Measurements from ENCODE around the gene SPRYD7. TPM values are rescaled to one million over a fixed set of nuclear protein-coding genes. Genes with fewer than 3 reads are reported as not detected.
A peak's percentile ranks its signal among the peaks of the same experiment; 100 is the strongest.

The SPRYD7 gene
- total RNA-seq, 4 donors from 2014 or later, result 9.8 to 24.7 (median 17.9) TPM

DNA sequence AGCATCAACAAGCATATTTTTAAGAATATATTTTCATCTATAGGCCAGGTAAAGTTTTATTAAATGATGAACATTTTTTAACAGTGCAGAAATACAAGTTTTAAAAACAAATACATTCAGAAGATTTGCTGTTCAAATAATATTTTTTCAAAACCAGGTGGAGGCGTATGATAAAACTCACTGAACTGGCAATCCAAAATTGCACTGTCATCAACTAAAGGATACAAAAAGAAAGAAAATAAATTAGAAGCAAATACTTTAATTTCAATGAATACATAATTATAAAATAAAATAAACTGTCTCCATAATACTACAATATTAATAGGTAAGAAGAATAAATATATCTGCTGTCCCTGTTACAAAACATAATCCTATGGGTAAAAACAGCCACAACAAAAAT, 21.2 kb downstream of the SPRYD7 start:
- DNase-seq (no peak), ATAC-seq (no peak)
- Histone ChIP-seq H3K27ac (no peak overlapping the region), H3K4me1 (no peaks in the 10 kb centered on the region), H3K4me3 (no peak overlapping the region), H3K36me3 (peaks cover 0 to 81% of the 10 kb centered on the region in 2 donors), H3K9me3 (no peaks in the 10 kb centered on the region), H3K27me3 (no peaks in the 10 kb centered on the region)
- TF ChIP-seq CTCF (IDR thresholded peaks at IDR 0.05 in 4 of 5, conservative IDR thresholded peaks at IDR 0.05 in 1 of 5), result no peak
- TF ChIP-seq POLR2A (IDR thresholded peaks at IDR 0.05), result no peak
- intact Hi-C loops (cut with DNase I; ENCODE audit: low total_unique reads) (no loop called here), in situ Hi-C loops (cut with MboI; ENCODE audit: low sequenced_read_pairs in 4 of 4) (no loop called here)

DNA sequence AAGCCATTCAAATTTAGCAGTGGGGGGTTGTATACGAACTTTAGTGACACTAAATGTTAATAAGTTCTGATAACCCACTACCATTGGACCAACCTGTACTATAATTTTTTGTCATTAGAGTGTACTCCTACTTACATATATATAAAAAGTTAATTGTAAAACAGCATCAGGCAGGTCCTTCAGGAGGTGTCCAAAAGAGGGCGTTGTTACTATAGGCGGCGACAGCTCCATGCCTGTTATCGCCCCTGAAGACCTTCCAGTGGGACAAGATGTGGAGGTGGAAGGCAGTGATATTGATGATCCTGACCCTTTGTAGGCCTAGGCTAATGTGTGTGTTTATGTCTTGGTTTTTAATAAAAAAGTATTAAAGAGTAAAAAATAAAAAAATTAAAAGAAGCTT, 27.5 kb downstream of the SPRYD7 start:
- in situ Hi-C loops (cut with MboI; ENCODE audit: low sequenced_read_pairs in 4 of 4) (loop anchor here in 1 of 4 donors (5.0 kb wide), 1 partner anchor 49 kb away; no protein-coding TSS in a partner anchor), intact Hi-C loops (cut with DNase I; ENCODE audit: low total_unique reads) (no loop called here)
- Histone ChIP-seq H3K36me3 (peaks cover 0 to 26% of the 10 kb centered on the region in 2 donors), H3K27me3 (no peaks in the 10 kb centered on the region), H3K9me3 (no peaks in the 10 kb centered on the region), H3K4me3 (no peak overlapping the region), H3K4me1 (no peaks in the 10 kb centered on the region), H3K27ac (no peak overlapping the region)
- no peak for ATAC-seq
- DNase-seq, result no peak
- no peak for TF ChIP-seq CTCF (IDR thresholded peaks at IDR 0.05 in 4 of 5, conservative IDR thresholded peaks at IDR 0.05 in 1 of 5)
- TF ChIP-seq POLR2A (IDR thresholded peaks at IDR 0.05), result no peak

GRCh38 chr13:49904729-49905456, 31.2 kb downstream of the SPRYD7 start:
- no peaks in the 10 kb centered on the region for H3K4me1 ChIP-seq
- peaks cover 0 to 4% of the 10 kb centered on the region in 2 donors for H3K36me3 ChIP-seq
- H3K27me3 ChIP-seq, result no peaks in the 10 kb centered on the region
- DNase-seq (no peak), ATAC-seq (peak in 1 of 2 donors; percentile 29)
- intact Hi-C loops (cut with DNase I; ENCODE audit: low total_unique reads), result no loop called here
- in situ Hi-C loops (cut with MboI; ENCODE audit: low sequenced_read_pairs in 4 of 4), result loop anchor here in 1 of 4 donors (5.0 kb wide), 1 partner anchor 52 kb away; no protein-coding TSS in a partner anchor
- no peaks in the 10 kb centered on the region for H3K9me3 ChIP-seq
- no peak overlapping the region for H3K27ac ChIP-seq
- no peak overlapping the region for H3K4me3 ChIP-seq
- no peak for TF ChIP-seq POLR2A (IDR thresholded peaks at IDR 0.05)
- TF ChIP-seq CTCF (IDR thresholded peaks at IDR 0.05 in 4 of 5, conservative IDR thresholded peaks at IDR 0.05 in 1 of 5), result no peak

GRCh38 chr13:49898792-49899191, 37.3 kb downstream of the SPRYD7 start:
- DNase-seq (no peak), ATAC-seq (no peak)
- H3K27me3 ChIP-seq, result no peaks in the 10 kb centered on the region
- no peaks in the 10 kb centered on the region for H3K36me3 ChIP-seq
- in situ Hi-C loops (cut with MboI; ENCODE audit: low sequenced_read_pairs in 4 of 4), result no loop called here
- no peak for TF ChIP-seq POLR2A (IDR thresholded peaks at IDR 0.05)
- no peak for TF ChIP-seq CTCF (IDR thresholded peaks at IDR 0.05 in 4 of 5, conservative IDR thresholded peaks at IDR 0.05 in 1 of 5)
- H3K9me3 ChIP-seq, result no peaks in the 10 kb centered on the region
- no peaks in the 10 kb centered on the region for H3K4me1 ChIP-seq
- no peak overlapping the region for H3K4me3 ChIP-seq
- intact Hi-C loops (cut with DNase I; ENCODE audit: low total_unique reads), result no loop called here
- no peak overlapping the region for H3K27ac ChIP-seq

Measured in gastrocnemius medialis (tissue), 4 donors.